ENCODE results near the gene CCNJL.

The CCNJL gene

DNA sequence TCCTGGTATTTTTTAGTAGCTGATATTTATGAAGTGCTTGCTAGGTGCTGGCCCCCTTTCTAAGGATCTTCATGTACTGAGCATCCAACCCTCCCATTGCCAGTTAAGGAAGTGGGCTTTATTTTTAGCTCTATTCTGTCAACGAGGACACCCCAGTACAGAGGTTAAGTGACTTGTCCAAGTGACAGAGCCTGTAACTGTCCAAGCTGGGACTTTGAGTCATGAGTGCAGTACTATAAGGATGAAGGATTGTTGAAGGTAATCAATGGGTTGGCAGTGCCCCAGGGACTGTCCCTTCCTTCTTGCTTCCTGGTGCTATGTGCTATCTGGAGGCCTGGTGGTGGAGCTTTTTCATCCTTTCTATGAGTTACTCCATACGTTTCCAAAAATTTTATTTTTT is 101.0 kb downstream of the CCNJL start:
- no peak for DNase-seq

DNA sequence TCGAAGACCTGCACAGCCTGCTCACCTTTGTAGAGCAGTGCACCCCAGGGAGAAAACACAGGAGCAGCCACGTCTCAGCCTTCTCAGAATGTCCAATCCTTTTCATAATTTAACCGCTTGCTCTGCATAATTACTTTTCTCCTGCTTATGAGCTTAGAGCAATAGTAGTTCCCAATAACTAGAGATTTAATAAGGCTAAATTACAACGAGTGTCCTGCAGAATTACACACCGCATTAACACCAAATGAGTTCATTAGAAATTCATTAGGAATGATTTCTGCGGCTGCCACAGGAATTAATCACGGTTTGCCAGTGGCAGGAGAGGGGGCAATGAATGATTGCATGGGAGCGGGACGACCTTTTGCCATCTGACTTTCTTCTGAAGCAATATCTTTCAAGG is 101.8 kb downstream of the CCNJL start:
- no peak for DNase-seq

DNA sequence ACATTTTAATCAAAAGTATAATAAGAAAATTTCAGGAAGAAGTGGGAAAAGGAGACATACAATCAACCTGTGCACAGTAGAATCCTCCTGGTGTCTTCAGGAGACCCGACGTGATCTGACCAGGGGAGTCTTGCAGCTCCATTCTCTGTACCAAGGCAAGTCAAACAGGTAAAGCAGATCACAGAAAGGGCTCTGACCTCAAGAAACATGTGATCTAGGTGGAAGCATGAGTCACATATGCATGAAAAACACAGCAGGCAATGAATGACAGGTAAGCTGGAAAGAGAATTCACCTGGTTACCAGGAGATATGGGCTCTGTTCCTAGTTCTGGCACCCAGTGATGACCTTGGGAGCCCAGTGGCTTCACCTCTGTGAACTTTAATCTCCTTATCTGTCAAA is 102.4 kb downstream of the CCNJL start:
- no peak for DNase-seq

DNA sequence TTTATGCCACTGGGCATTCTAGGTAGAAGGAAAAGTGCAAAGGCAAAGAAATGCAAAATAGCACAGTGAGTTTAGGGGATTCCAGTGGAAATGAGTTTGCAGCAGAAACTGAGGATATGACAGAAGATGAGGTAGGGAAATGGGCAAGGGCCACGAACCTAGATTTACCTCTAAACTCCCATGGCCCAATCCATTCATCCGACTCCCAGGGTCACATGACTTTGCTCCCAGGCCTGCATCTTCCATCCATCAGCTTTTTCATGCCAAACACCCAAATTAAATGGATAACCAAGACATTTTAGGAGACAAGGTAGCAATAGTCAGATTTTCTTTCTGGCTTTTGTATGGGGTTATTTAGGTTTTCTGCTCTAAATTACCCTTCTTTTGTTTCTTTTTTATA is 105.3 kb downstream of the CCNJL start:
- no peak for DNase-seq
